Nephron progenitor cell (in vitro differentiated cells): ENCODE results near the gene SRD5A1.

ENCODE experiments used
- DNase-seq: peaks from one replicate; pipeline ENCODE4 v3.0.0; 2021
- H3K27ac Mint-ChIP-seq: 2 replicates; pipeline ENCODE4 v1.8.0; 2021; ENCODE audit warnings: mild to moderate bottlenecking, moderate library complexity, mixed read lengths
- H3K27me3 Mint-ChIP-seq: 2 replicates; pipeline ENCODE4 v1.8.0; 2021; ENCODE audit warnings: mild to moderate bottlenecking, low read depth, mixed read lengths; ENCODE audit not compliant: poor library complexity
- H3K36me3 Mint-ChIP-seq: 2 replicates; pipeline ENCODE4 v1.8.0; 2021; ENCODE audit warnings: low read depth, mixed read lengths
- H3K4me1 Mint-ChIP-seq: 2 replicates; pipeline ENCODE4 v1.8.0; 2021; ENCODE audit warnings: mixed read lengths
- H3K4me3 Mint-ChIP-seq: 2 replicates; pipeline ENCODE4 v1.8.0; 2021; ENCODE audit warnings: mild to moderate bottlenecking, moderate library complexity, mixed read lengths
- H3K9me3 Mint-ChIP-seq: 2 replicates; pipeline ENCODE4 v1.8.0; 2021; ENCODE audit warnings: mild to moderate bottlenecking, moderate library complexity, mixed read lengths
- TF ChIP-seq, protein P1 (sequence below): fragments of 200-600 bp; sonication (generic); IDR thresholded peaks from 2 replicates; pipeline ENCODE4 v1.5.0; 2021; ENCODE audit warnings: antibody characterized with exemption

The SRD5A1 gene

GRCh38 chr5:6586647-6587042 lies 46.6 kb upstream of the SRD5A1 start:
- DNase-seq, result no peak
- Mint-ChIP-seq H3K4me1 (peaks cover 11% of the 10 kb centered on the region), H3K9me3 (peaks cover 2% of the 10 kb centered on the region), H3K27ac (no peak overlapping the region), H3K36me3 (no peaks in the 10 kb centered on the region), H3K27me3 (peaks cover 68% of the 10 kb centered on the region), H3K4me3 (no peak overlapping the region)
- TF ChIP-seq, protein P1, sequence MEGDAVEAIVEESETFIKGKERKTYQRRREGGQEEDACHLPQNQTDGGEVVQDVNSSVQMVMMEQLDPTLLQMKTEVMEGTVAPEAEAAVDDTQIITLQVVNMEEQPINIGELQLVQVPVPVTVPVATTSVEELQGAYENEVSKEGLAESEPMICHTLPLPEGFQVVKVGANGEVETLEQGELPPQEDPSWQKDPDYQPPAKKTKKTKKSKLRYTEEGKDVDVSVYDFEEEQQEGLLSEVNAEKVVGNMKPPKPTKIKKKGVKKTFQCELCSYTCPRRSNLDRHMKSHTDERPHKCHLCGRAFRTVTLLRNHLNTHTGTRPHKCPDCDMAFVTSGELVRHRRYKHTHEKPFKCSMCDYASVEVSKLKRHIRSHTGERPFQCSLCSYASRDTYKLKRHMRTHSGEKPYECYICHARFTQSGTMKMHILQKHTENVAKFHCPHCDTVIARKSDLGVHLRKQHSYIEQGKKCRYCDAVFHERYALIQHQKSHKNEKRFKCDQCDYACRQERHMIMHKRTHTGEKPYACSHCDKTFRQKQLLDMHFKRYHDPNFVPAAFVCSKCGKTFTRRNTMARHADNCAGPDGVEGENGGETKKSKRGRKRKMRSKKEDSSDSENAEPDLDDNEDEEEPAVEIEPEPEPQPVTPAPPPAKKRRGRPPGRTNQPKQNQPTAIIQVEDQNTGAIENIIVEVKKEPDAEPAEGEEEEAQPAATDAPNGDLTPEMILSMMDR, result no peak

- H3K36me3 Mint-ChIP-seq, result no peaks in the 10 kb centered on the region
- TF ChIP-seq, protein P1, result no peak
- peaks cover 10% of the 10 kb centered on the region for H3K4me1 Mint-ChIP-seq
- H3K4me3 Mint-ChIP-seq, result no peak overlapping the region
- H3K9me3 Mint-ChIP-seq, result peaks cover 8% of the 10 kb centered on the region
- no peak overlapping the region for H3K27ac Mint-ChIP-seq
- H3K27me3 Mint-ChIP-seq, result peaks cover 64% of the 10 kb centered on the region
- no peak for DNase-seq
These were observed 46.1 kb upstream of the SRD5A1 start for GRCh38 chr5:6587171-6587570.

DNA sequence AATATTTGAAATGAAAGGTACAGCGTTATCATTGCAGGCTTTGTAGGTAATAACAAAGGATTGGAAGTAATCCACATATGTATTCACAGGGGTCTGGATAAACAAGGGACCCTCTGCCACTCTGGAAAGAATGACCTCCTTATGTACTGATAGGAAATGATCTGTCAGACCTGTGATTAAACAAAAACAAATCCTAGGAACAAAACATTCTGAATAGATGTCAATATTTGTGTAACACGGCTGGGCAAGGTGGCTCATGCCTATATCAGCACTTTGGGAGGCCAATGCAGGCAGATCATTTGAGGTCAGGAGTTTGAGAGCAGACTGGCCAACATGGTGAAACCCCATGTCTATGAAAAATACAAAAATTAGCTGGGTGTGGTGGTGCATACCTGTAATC lies 42.7 kb upstream of the SRD5A1 start:
- Mint-ChIP-seq H3K4me3 (no peak overlapping the region), H3K27ac (no peak overlapping the region), H3K36me3 (peaks cover 20% of the 10 kb centered on the region), H3K9me3 (peaks cover 18% of the 10 kb centered on the region), H3K27me3 (peaks cover 35% of the 10 kb centered on the region), H3K4me1 (no peaks in the 10 kb centered on the region)
- TF ChIP-seq, protein P1, result no peak
- no peak for DNase-seq

DNA sequence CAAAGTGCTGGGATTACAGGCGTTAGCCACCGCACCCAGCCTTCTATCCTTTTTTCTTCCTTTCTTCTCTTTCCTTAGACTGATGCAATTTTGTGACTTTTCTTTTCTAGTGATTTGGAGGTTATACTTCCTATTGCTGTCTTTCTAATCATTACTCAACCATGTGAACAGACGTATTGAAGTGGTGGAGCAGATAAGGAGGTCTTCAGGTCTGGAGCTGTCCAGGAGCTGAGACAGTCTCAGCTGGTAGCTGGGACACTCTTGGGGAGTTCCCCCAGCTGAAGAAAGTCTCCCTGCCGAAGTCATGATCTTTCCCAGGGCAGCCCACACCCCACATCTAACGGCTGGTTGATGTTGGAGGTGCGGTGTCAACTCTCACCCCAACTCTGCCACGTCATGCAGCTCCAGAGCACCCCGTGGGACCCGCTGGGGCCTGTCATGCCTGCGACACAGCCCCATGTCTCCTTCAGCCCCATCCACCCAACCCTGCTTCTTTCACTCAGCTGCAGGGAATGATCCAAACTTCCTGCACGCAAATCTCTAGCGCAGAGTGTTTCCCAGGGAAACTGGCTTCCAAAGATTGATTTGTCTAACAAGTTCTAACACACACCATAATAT lies 41.5 kb upstream of the SRD5A1 start:
- TF ChIP-seq, protein P1, result no peak
- H3K9me3 Mint-ChIP-seq, result peaks cover 18% of the 10 kb centered on the region
- H3K27ac Mint-ChIP-seq, result no peak overlapping the region
- no peaks in the 10 kb centered on the region for H3K4me1 Mint-ChIP-seq
- peaks cover 23% of the 10 kb centered on the region for H3K27me3 Mint-ChIP-seq
- no peak overlapping the region for H3K4me3 Mint-ChIP-seq
- DNase-seq, result no peak
- peaks cover 31% of the 10 kb centered on the region for H3K36me3 Mint-ChIP-seq

GRCh38 chr5:6592601-6593000 lies 40.6 kb upstream of the SRD5A1 start:
- peaks cover 40% of the 10 kb centered on the region for H3K36me3 Mint-ChIP-seq
- peaks cover 18% of the 10 kb centered on the region for H3K27me3 Mint-ChIP-seq
- H3K9me3 Mint-ChIP-seq, result peaks cover 18% of the 10 kb centered on the region
- TF ChIP-seq, protein P1, result no peak
- no peak overlapping the region for H3K27ac Mint-ChIP-seq
- no peak for DNase-seq
- H3K4me3 Mint-ChIP-seq, result no peak overlapping the region
- H3K4me1 Mint-ChIP-seq, result no peaks in the 10 kb centered on the region
